ENCODE measurements around the gene FUOM. TPM values are rescaled to one million over a fixed set of nuclear protein-coding genes. Genes with fewer than 3 reads are reported as not detected.
"Not testable (repeated sequence)": the region's sequence is repeated elsewhere in the genome, so short reads cannot be mapped to it uniquely, and the experiment has no call there.

FUOM gene
- total and polyA plus RNA-seq, 4 donors = 15.2 to 54.8 (median 24.9) TPM

DNA sequence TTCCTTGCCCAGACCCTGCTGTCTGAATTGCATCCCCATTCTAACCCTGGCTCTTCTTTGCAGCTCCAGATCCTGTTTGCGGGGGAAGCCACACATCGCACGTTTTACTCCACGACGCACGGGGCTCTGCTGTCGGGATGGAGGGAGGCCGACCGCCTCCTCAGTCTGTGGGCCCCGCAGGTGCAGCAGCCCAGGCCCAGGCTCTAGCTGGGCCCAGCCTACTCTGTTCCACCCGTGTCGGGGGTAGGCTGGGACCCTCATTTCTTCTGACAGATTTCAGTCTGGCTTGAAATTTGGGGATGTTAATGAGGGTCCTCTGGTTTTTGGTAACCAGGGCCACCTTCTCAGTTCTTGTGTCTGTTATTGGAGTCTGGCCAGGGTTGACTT lies 33.4 kb upstream of the FUOM start:
- H3K9me3 ChIP-seq (ENCODE audit: control insufficient read depth, low read length) = no peaks in the 10 kb centered on the region
- H3K27ac ChIP-seq (ENCODE audit: low read depth in 1 of 2, low read length in 2 of 2) = no peak overlapping the region
- WGBS, 2 donors = 92 to 94% methylated on average over 12 of the region's 12 CpGs
- ATAC-seq (ENCODE audit: low FRiP score) (no peak), DNase-seq (peak in 1 of 2 donors; percentile 34)
- H3K4me1 ChIP-seq (ENCODE audit: control insufficient read depth in 1 of 2, insufficient read depth in 2 of 2, low read length in 2 of 2) = no peaks in the 10 kb centered on the region
- H3K4me3 ChIP-seq (ENCODE audit: low read length in 2 of 2) = no peak overlapping the region
- H3K36me3 ChIP-seq (ENCODE audit: control insufficient read depth in 1 of 2, insufficient read depth in 2 of 2, low read length in 1 of 2) = no peaks in the 10 kb centered on the region
- intact Hi-C loops (cut with DNase I) = no loop called here
- H3K27me3 ChIP-seq (ENCODE audit: control insufficient read depth in 1 of 2, insufficient read depth in 2 of 2, low read length in 1 of 2) = no peaks in the 10 kb centered on the region

DNA sequence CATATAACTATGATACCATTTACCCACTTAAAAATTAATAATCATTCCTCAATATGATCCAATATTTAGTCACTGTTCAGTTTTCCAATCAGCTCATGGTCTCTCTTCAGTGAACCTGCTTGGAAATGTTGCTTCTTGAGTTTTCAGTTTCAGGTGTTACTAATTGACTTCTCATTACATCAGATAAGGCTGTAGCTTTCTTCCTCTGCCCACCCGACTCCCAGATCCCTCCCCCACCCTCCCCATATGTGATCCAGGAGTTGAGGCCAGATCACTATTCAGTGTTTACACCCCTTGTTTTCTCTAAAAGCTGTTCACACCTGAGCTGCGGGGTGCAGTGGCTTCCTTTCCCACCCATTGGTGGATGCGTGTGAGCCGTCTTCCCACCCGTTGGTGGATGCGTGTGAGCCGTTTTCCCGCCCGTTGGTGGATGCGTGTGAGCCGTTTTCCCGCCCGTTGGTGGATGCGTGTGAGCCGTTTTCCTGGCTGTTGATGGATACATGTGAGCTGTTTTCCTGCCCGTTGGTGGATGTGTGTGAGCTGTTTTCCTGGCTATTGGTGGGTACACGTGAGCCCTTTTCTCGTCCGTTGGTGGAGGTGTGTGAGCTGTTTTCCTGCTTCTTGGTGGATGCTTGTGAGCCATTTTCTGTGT lies 32.9 kb upstream of the FUOM start:
- DNase-seq (peak in 1 of 2 donors; percentile 62), ATAC-seq (ENCODE audit: low FRiP score) (no peak)
- Histone ChIP-seq H3K4me1 (ENCODE audit: control insufficient read depth in 1 of 2, insufficient read depth in 2 of 2, low read length in 2 of 2) (no peaks in the 10 kb centered on the region), H3K27ac (ENCODE audit: low read depth in 1 of 2, low read length in 2 of 2) (no peak overlapping the region), H3K27me3 (ENCODE audit: control insufficient read depth in 1 of 2, insufficient read depth in 2 of 2, low read length in 1 of 2) (no peaks in the 10 kb centered on the region), H3K36me3 (ENCODE audit: control insufficient read depth in 1 of 2, insufficient read depth in 2 of 2, low read length in 1 of 2) (no peaks in the 10 kb centered on the region), H3K9me3 (ENCODE audit: control insufficient read depth, low read length) (no peaks in the 10 kb centered on the region), H3K4me3 (ENCODE audit: low read length in 2 of 2) (no peak overlapping the region)
- WGBS, 2 donors = 87 to 89% methylated on average over 19 of the region's 19 CpGs
- intact Hi-C loops (cut with DNase I) = no loop called here

DNA sequence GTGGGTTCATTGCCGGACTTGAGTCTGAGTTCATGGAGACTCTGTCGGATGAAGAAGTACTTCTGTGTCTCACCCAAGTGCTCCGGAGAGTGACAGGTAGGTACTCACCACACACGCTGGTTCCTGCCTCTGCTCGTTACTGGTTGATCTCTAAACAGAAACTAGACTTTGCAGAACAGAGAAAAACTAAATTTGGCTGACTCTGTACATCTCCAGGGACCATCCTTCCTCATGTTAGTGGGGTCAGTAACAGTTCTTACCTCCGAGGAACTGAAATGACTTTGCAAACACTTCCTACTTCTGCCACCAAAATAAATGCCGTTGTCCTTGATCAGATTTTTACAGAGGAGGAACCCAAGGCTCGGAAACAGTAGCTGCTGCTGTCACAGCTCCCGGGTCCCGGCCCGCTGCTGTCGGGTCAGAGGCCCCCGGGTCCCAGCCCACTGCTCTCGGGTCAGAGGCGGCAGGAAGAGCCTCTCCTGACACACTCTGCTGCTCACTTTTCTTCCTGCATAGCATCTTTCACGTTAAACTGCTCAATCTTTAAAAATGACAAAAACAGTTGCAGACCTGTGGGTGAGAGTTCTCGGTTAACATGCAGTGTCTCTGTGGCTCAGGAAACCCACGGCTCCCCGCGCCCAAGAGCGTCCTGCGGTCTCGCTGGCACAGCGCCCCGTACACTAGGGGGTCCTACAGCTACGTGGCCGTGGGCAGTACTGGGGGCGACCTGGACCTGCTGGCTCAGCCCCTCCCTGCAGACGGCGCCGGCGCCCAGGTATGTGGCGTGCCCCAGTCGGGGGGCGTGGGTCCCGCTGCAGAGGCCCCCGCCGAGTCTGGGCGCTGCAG lies 31.4 kb upstream of the FUOM start:
- Histone ChIP-seq H3K4me1 (ENCODE audit: control insufficient read depth in 1 of 2, insufficient read depth in 2 of 2, low read length in 2 of 2) (no peaks in the 10 kb centered on the region), H3K4me3 (ENCODE audit: low read length in 2 of 2) (no peak overlapping the region), H3K9me3 (ENCODE audit: control insufficient read depth, low read length) (no peaks in the 10 kb centered on the region), H3K27ac (ENCODE audit: low read depth in 1 of 2, low read length in 2 of 2) (no peak overlapping the region), H3K27me3 (ENCODE audit: control insufficient read depth in 1 of 2, insufficient read depth in 2 of 2, low read length in 1 of 2) (no peaks in the 10 kb centered on the region), H3K36me3 (ENCODE audit: control insufficient read depth in 1 of 2, insufficient read depth in 2 of 2, low read length in 1 of 2) (peaks cover 0 to under 1% of the 10 kb centered on the region in 2 donors)
- intact Hi-C loops (cut with DNase I) = no loop called here
- 87% methylated on average over 39 of the region's 39 CpGs for WGBS, 2 donors
- ATAC-seq (ENCODE audit: low FRiP score) (no peak), DNase-seq (peak in 1 of 2 donors; percentile 75)

DNA sequence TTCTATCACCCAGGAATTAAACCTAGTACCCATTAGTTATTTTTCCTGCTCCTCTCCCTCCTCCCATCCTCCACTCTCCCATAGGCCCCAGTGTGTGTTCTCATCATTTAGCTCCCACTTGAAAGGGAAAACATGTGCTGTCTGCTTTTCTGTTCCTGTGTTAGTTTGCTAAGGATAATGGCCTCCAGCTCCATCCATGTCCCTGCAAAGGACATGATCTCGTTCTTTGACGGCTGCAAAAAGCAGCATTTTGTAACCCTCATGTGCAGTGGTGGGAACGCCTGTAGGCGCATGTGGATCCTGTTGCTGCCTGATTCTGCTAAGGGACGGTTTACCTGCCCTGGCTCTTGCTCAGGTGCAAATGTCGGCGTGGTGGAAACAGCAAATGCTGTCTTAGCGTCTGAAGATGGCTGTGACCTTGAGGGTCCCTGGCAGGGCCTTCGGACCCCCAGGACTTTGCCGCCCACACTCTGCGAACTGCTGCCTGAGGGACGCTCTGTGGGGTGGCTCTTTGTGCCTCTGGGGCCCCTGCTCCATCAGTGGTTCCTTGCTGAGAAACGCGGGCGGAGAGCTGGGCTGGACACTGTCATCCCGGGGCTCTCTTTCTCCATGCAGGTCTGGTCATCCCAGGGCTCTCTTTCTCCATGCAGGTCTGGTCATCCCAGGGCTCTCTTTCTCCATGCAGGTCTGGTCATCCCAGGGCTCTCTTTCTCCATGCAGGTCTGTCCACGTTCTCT lies 30.6 kb upstream of the FUOM start:
- 89% methylated on average over 17 of the region's 17 CpGs for WGBS, 2 donors
- no peak overlapping the region for H3K4me3 ChIP-seq (ENCODE audit: low read length in 2 of 2)
- peaks cover 0 to 4% of the 10 kb centered on the region in 2 donors for H3K36me3 ChIP-seq (ENCODE audit: control insufficient read depth in 1 of 2, insufficient read depth in 2 of 2, low read length in 1 of 2)
- DNase-seq (peak in 1 of 2 donors; percentile 64), ATAC-seq (ENCODE audit: low FRiP score) (no peak)
- H3K27ac ChIP-seq (ENCODE audit: low read depth in 1 of 2, low read length in 2 of 2) = no peak overlapping the region
- intact Hi-C loops (cut with DNase I) = no loop called here
- no peaks in the 10 kb centered on the region for H3K9me3 ChIP-seq (ENCODE audit: control insufficient read depth, low read length)
- no peaks in the 10 kb centered on the region for H3K27me3 ChIP-seq (ENCODE audit: control insufficient read depth in 1 of 2, insufficient read depth in 2 of 2, low read length in 1 of 2)
- H3K4me1 ChIP-seq (ENCODE audit: control insufficient read depth in 1 of 2, insufficient read depth in 2 of 2, low read length in 2 of 2) = no peaks in the 10 kb centered on the region

DNA sequence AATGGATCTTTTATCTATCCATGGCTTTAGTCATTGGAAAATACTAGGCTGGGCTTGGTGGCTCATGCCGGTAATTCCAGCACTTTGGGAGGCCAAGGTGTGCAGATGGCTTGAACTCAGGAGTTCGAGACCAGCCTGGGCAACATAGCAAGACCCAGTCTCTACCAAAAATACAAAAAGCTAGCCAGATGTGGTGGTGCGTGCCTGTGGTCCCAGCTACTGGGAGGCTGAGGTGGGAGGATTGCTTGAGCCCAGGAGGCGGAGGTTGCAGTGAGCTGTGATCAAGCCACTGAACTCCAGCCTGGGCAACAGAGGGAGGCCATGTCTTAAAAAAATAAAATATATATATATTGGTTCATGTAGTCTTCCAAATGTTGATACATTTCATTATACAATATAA lies 29.1 kb upstream of the FUOM start:
- ATAC-seq (ENCODE audit: low FRiP score); intact Hi-C loops (cut with DNase I); H3K4me3 ChIP-seq (ENCODE audit: low read length in 2 of 2); H3K9me3 ChIP-seq (ENCODE audit: control insufficient read depth, low read length); H3K27ac ChIP-seq (ENCODE audit: low read depth in 1 of 2, low read length in 2 of 2); H3K36me3 ChIP-seq (ENCODE audit: control insufficient read depth in 1 of 2, insufficient read depth in 2 of 2, low read length in 1 of 2); H3K27me3 ChIP-seq (ENCODE audit: control insufficient read depth in 1 of 2, insufficient read depth in 2 of 2, low read length in 1 of 2); H3K4me1 ChIP-seq (ENCODE audit: control insufficient read depth in 1 of 2, insufficient read depth in 2 of 2, low read length in 2 of 2): not testable (repeated sequence)
- DNase-seq = peak in 1 of 2 donors; percentile 19
- WGBS, 2 donors = 95 to 97% methylated on average over 4 of the region's 4 CpGs

DNA sequence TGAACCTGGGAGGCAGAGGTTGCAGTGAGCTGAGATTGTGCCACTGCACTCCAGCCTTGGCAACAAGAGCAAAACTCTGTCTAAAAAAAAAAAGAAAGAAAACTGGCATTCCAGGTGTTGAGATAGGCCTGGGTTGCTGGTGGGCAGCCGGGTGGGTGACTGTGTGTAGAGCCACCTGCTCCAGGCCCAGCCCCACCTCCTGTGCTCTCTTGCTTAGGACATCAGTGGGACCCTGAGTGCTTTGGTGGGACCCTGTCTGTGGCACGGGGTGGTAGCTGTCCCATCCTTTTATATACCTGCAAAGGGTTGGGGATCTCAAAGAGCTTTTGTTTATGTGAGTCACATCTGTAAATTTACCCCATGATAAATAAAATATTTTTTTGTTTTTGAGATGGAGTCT lies 27.4 kb upstream of the FUOM start:
- H3K9me3 ChIP-seq (ENCODE audit: control insufficient read depth, low read length) = no peaks in the 10 kb centered on the region
- no peaks in the 10 kb centered on the region for H3K4me1 ChIP-seq (ENCODE audit: control insufficient read depth in 1 of 2, insufficient read depth in 2 of 2, low read length in 2 of 2)
- no peak overlapping the region for H3K27ac ChIP-seq (ENCODE audit: low read depth in 1 of 2, low read length in 2 of 2)
- intact Hi-C loops (cut with DNase I) = no loop called here
- H3K27me3 ChIP-seq (ENCODE audit: control insufficient read depth in 1 of 2, insufficient read depth in 2 of 2, low read length in 1 of 2) = no peaks in the 10 kb centered on the region
- H3K36me3 ChIP-seq (ENCODE audit: control insufficient read depth in 1 of 2, insufficient read depth in 2 of 2, low read length in 1 of 2) = peaks cover 0 to 4% of the 10 kb centered on the region in 2 donors
- DNase-seq (peak in 1 of 2 donors; percentile 34), ATAC-seq (ENCODE audit: low FRiP score) (no peak)
- no peak overlapping the region for H3K4me3 ChIP-seq (ENCODE audit: low read length in 2 of 2)
- WGBS, 2 donors = 93 to 95% methylated on average over 2 of the region's 2 CpGs

GRCh38 chr10:133384071-133384470 lies 26.3 kb upstream of the FUOM start:
- DNase-seq (peak in 1 of 2 donors; percentile 50), ATAC-seq (ENCODE audit: low FRiP score) (no peak)
- Histone ChIP-seq H3K9me3 (ENCODE audit: control insufficient read depth, low read length) (no peaks in the 10 kb centered on the region), H3K4me1 (ENCODE audit: control insufficient read depth in 1 of 2, insufficient read depth in 2 of 2, low read length in 2 of 2) (no peaks in the 10 kb centered on the region), H3K27ac (ENCODE audit: low read depth in 1 of 2, low read length in 2 of 2) (no peak overlapping the region), H3K4me3 (ENCODE audit: low read length in 2 of 2) (no peak overlapping the region), H3K36me3 (ENCODE audit: control insufficient read depth in 1 of 2, insufficient read depth in 2 of 2, low read length in 1 of 2) (peaks cover 0 to 4% of the 10 kb centered on the region in 2 donors), H3K27me3 (ENCODE audit: control insufficient read depth in 1 of 2, insufficient read depth in 2 of 2, low read length in 1 of 2) (no peaks in the 10 kb centered on the region)
- WGBS, 2 donors = 90 to 91% methylated on average over 13 of the region's 13 CpGs
- intact Hi-C loops (cut with DNase I) = no loop called here

GRCh38 chr10:133383551-133383950 lies 25.7 kb upstream of the FUOM start:
- WGBS, 2 donors = 94 to 97% methylated on average over 4 of the region's 4 CpGs
- Histone ChIP-seq H3K27ac (ENCODE audit: low read depth in 1 of 2, low read length in 2 of 2) (no peak overlapping the region), H3K9me3 (ENCODE audit: control insufficient read depth, low read length) (no peaks in the 10 kb centered on the region), H3K27me3 (ENCODE audit: control insufficient read depth in 1 of 2, insufficient read depth in 2 of 2, low read length in 1 of 2) (no peaks in the 10 kb centered on the region), H3K36me3 (ENCODE audit: control insufficient read depth in 1 of 2, insufficient read depth in 2 of 2, low read length in 1 of 2) (peaks cover 0 to 4% of the 10 kb centered on the region in 2 donors), H3K4me3 (ENCODE audit: low read length in 2 of 2) (no peak overlapping the region), H3K4me1 (ENCODE audit: control insufficient read depth in 1 of 2, insufficient read depth in 2 of 2, low read length in 2 of 2) (no peaks in the 10 kb centered on the region)
- no peak for ATAC-seq (ENCODE audit: low FRiP score)
- intact Hi-C loops (cut with DNase I) = no loop called here
- DNase-seq = peak in 1 of 2 donors; percentile 35
